Keratinocyte (primary cell): Measurements from ENCODE around the gene CCT2.

ENCODE experiments used
- EZH2 ChIP-seq: IDR thresholded peaks from one replicate; pipeline ENCODE4 v1.6.1; 2012; ENCODE audit warnings: inconsistent platforms, mild to moderate bottlenecking, low read length, moderate library complexity
- TF ChIP-seq, protein P1 (sequence below), 3 experiments: IDR thresholded peaks in 1 of 3; conservative IDR thresholded peaks in 1 of 3; optimal IDR thresholded peaks in 1 of 3; 2 replicates in 2 of 3; 3 replicates in 1 of 3; pipeline versions ENCODE3 to v1.5.1; 2011; ENCODE audit warnings: low read length in 3 of 3, mild to moderate bottlenecking in 3 of 3, moderate library complexity in 2 of 3, control low read depth in 1 of 3, inconsistent platforms in 1 of 3; ENCODE audit not compliant: insufficient read depth in 2 of 3; ENCODE audit errors: extremely low read depth in 1 of 3

DNA sequence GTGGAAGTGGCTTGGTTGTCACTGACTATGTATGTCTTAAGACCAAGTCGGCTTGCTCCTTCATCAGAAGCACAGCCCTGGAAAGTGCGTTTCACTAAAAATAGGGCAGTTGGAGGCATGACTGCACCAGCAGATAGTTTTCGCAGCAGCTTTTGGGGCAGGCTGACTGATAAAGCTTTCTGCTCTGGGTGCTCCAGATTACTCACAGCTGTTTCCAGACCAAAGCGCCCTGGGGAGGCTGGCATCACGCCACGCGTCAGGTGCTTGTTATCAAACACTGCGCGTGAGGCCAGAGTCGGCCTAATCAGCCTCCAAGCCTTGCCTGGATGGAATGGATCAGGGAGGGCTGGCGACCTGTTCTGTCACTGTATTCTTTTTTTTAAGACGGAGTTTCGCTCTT is 38.7 kb downstream of the CCT2 start:
- TF ChIP-seq, protein P1, sequence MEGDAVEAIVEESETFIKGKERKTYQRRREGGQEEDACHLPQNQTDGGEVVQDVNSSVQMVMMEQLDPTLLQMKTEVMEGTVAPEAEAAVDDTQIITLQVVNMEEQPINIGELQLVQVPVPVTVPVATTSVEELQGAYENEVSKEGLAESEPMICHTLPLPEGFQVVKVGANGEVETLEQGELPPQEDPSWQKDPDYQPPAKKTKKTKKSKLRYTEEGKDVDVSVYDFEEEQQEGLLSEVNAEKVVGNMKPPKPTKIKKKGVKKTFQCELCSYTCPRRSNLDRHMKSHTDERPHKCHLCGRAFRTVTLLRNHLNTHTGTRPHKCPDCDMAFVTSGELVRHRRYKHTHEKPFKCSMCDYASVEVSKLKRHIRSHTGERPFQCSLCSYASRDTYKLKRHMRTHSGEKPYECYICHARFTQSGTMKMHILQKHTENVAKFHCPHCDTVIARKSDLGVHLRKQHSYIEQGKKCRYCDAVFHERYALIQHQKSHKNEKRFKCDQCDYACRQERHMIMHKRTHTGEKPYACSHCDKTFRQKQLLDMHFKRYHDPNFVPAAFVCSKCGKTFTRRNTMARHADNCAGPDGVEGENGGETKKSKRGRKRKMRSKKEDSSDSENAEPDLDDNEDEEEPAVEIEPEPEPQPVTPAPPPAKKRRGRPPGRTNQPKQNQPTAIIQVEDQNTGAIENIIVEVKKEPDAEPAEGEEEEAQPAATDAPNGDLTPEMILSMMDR (optimal IDR thresholded peaks at IDR 0.05 in 1 of 3, IDR thresholded peaks at IDR 0.05 in 1 of 3, conservative IDR thresholded peaks at IDR 0.05 in 1 of 3; ENCODE audit: extremely low read depth in 1 of 3, insufficient read depth in 2 of 3, low read length in 3 of 3), result no peak
- TF ChIP-seq EZH2, result no peak
